BE2C (cell line): ENCODE data around the gene EIF4E2. TPM values are rescaled to one million over a fixed set of nuclear protein-coding genes. Genes with fewer than 3 reads are reported as not detected.

Experiments
- DNase-seq: peaks from one replicate; pipeline ENCODE4 v3.0.0-alpha.2; 2020
- H3K27me3 ChIP-seq: fragments of 250-450 bp; sonication (Bioruptor Pico); 2 replicates; pipeline ENCODE4 v1.5.1; 2020; ENCODE audit warnings: mild to moderate bottlenecking
- H3K36me3 ChIP-seq: fragments of 250-450 bp; sonication (Bioruptor Pico); 2 replicates; pipeline ENCODE4 v1.5.1; 2020; ENCODE audit warnings: mild to moderate bottlenecking
- H3K4me1 ChIP-seq: fragments of 250-450 bp; sonication (Bioruptor Pico); 2 replicates; pipeline ENCODE4 v1.5.1; 2020
- H3K4me3 ChIP-seq: 2 replicates; pipeline ENCODE4 v1.5.1; 2011; ENCODE audit warnings: low read depth, low read length
- H3K9me3 ChIP-seq: fragments of 250-450 bp; sonication (Bioruptor Pico); 2 replicates; pipeline ENCODE4 v1.5.1; 2020
- polyA plus RNA-seq: library from polyadenylated mRNA; unstranded; fragments of >200 nt; gene quantifications from one replicate; pipeline ENCODE4 v1.2.1, GENCODE V29; 2012; ENCODE audit warnings: low read depth, missing spikeins; ENCODE audit not compliant: insufficient read length, insufficient read depth
- TF ChIP-seq, protein P1 (sequence below): IDR thresholded peaks from 2 replicates; pipeline ENCODE4 v1.5.1; 2012; ENCODE audit warnings: mild to moderate bottlenecking, low read depth, low read length

The EIF4E2 gene, protein sequence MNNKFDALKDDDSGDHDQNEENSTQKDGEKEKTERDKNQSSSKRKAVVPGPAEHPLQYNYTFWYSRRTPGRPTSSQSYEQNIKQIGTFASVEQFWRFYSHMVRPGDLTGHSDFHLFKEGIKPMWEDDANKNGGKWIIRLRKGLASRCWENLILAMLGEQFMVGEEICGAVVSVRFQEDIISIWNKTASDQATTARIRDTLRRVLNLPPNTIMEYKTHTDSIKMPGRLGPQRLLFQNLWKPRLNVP
- 212 TPM for polyA plus RNA-seq

DNA sequence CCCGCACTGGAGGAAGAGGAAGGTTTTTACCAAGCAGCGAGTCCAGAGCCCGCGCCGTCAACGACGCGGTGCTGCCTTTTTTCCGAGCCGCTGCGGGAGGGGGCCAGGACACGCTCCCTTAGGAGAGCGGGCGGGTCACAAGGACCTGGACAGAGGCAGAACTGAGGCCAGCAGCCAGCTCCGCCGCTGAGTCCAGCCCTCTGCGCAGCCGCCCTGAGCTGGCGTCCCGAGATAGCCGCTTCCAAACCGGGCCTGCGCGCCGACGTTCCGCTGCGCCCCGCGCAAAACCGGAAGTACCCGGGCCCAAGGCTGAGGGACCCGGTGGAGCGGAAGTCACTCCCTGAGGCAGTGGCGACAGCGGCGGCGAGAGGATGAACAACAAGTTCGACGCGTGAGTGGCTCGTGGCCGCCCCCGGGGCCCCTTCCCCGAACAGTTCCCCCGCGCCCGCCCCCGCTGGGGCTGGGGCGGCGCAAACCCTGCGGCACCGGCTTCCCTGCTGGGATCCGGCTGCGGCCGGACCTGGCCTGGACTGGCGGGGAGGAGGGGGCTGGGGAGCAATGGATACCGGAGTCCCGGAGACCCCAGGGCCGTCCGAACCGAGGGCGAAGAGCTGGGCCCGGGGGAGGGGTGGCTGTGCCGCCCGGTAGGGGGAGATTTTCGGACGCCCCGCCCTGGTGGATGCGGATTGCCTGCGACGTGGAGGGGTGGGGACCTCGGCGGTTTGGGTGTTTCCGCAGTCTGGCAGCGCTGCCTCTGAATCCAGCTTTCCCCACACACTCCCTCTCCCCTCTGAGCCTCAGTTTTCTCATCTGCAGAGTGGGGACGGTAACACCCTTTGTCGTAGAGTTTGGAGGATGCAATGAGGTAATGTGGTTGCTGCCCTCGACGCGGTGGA, at the start of gene EIF4E2, which contains the start of gene TIGD1:
Gene EIF4E2 (plus strand): TSS at position 336 of the 896 bp plus-strand sequence. CDS start 36 bp downstream, at position 372.
Gene TIGD1 (minus strand): TSS at position 204 of the 896 bp plus-strand sequence. CDS start 675 bp downstream, outside the sequence.
- no peaks in the 10 kb centered on the region for H3K27me3 ChIP-seq
- H3K9me3 ChIP-seq, result no peaks in the 10 kb centered on the region
- no peaks in the 10 kb centered on the region for H3K4me1 ChIP-seq
- peak within 1 kb of the TSS; percentile 78 for H3K4me3 ChIP-seq
- H3K36me3 ChIP-seq, result peaks cover 27% of the 10 kb centered on the region
- TF ChIP-seq, protein P1, sequence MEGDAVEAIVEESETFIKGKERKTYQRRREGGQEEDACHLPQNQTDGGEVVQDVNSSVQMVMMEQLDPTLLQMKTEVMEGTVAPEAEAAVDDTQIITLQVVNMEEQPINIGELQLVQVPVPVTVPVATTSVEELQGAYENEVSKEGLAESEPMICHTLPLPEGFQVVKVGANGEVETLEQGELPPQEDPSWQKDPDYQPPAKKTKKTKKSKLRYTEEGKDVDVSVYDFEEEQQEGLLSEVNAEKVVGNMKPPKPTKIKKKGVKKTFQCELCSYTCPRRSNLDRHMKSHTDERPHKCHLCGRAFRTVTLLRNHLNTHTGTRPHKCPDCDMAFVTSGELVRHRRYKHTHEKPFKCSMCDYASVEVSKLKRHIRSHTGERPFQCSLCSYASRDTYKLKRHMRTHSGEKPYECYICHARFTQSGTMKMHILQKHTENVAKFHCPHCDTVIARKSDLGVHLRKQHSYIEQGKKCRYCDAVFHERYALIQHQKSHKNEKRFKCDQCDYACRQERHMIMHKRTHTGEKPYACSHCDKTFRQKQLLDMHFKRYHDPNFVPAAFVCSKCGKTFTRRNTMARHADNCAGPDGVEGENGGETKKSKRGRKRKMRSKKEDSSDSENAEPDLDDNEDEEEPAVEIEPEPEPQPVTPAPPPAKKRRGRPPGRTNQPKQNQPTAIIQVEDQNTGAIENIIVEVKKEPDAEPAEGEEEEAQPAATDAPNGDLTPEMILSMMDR, result peak; percentile 18
- peak; percentile 97 for DNase-seq

DNA sequence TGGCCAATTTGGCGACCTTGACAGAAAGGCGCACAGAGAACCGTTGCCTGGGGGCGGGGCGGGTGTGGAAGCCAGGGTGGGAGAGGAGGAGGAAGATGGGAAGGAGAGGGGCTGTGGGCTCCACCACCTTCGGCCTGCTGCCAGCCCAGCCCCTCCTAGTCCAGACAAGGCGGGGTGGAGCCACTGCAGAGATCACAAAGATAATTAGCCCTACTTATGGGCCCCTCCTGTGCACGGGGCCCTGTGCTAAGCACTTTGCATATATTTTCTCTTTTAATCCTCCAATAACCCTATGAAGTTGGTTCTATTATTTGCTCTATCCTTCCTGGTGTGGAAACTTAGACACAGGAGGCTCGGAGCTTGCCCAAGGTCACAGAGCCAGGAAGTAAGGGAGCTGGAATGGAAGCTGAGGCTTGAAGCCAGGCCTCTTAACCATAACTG, 49.1 kb upstream of the EIF4E2 start:
- Histone ChIP-seq H3K4me3 (no peak overlapping the region), H3K36me3 (no peaks in the 10 kb centered on the region), H3K4me1 (peaks cover 18% of the 10 kb centered on the region), H3K27me3 (no peaks in the 10 kb centered on the region), H3K9me3 (no peaks in the 10 kb centered on the region)
- TF ChIP-seq, protein P1, result no peak
- DNase-seq, result no peak

DNA sequence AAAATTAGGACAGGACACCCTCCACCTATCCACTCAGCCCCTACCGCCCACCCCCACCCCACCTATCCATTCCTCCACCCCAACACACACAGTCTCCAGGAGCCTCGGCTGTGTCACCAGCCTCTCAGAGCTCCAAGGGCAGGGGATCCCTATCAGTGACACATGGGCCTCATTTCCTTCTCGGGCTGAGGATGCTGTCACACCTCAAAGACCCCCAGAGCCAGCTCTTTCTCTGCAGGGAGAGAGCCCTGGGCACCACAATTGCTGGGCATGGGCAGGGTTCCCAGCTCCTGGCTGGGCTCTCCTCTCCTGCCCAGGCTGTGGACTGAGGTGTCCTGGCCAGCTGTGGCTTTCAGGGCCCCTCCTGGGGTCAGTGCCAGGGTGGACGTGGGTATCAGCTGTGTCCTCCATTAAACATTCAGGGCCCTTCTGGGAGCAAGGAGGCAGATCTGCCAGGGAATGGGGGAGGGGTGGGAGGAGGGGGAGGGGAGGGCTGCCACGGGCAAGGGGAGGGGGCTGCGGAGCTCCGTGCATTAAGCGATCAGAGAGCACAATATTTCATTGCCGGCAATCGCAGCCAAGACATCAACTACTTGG, 48.6 kb upstream of the EIF4E2 start:
- H3K4me1 ChIP-seq, result peaks cover 23% of the 10 kb centered on the region
- H3K36me3 ChIP-seq, result no peaks in the 10 kb centered on the region
- H3K27me3 ChIP-seq, result no peaks in the 10 kb centered on the region
- no peaks in the 10 kb centered on the region for H3K9me3 ChIP-seq
- TF ChIP-seq, protein P1, result no peak
- no peak overlapping the region for H3K4me3 ChIP-seq
- no peak for DNase-seq

DNA sequence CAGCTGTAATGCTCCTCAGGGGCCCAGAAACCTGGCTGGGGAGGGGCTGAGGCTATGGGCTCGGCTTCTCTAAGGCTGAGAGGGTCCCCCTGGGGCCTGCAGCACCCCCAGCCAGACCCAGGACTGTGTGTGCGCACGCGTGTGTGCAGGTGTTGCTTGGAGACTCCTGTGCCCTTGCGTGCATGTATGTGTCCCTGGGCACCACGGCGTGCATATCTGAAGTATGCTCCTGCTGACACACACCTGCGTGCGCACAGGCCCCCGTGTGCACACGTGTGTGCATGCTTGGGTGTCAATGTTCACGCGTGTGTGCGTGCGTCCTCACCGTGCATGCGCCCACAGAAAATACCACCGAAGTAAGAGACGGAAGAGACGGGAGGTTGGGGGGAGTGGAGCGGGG, 48.0 kb upstream of the EIF4E2 start:
- H3K9me3 ChIP-seq, result no peaks in the 10 kb centered on the region
- H3K36me3 ChIP-seq, result no peaks in the 10 kb centered on the region
- TF ChIP-seq, protein P1, result no peak
- H3K4me3 ChIP-seq, result no peak overlapping the region
- H3K27me3 ChIP-seq, result no peaks in the 10 kb centered on the region
- peaks cover 25% of the 10 kb centered on the region for H3K4me1 ChIP-seq
- DNase-seq, result no peak

DNA sequence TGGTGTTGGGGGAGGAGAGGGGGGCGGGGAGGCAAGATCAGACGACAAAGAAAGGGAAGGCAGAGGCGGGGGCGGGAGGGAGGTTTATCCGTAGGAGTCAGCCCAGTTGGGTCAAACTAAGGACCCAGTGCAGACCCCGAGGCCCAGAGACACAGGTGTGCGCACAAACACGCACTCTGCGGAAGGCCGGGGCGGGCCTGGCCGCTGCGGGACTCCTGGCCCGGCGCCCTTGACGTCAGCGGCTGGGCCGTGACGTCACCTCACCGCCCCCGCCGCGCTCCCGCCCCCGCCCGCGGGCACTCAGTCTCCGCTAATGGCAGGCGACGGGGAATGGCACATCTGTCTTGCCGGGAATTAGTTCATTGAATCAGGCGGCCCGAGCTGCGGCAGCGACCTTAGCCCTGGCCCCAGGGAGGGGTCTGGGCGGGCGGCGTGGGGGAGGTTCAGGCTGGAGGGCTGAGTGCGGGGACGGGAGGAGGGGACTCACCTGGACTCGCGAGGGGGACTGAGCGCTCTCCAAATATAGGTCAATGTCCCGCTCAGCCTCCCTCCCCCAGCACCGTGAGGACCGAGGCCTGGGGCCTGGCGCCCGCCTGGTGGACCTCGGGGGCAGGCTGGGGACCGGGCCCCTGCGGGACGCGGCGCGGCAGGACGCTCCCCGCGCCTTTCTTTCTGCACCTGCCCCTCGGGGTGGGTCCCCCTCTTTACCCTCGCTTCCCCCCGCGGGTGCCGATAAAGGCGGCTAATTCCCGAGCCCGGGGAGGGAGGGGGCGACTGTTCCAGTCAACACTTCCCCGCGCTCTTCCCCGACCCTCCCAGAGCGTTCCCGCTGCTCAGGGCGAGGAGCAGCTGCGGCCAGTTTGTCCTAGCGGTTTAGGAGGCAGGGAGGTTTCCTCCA, 47.3 kb upstream of the EIF4E2 start:
- Histone ChIP-seq H3K27me3 (no peaks in the 10 kb centered on the region), H3K4me1 (peaks cover 25% of the 10 kb centered on the region), H3K9me3 (no peaks in the 10 kb centered on the region), H3K4me3 (peak overlapping the region; percentile 51), H3K36me3 (no peaks in the 10 kb centered on the region)
- TF ChIP-seq, protein P1, result no peak
- DNase-seq, result peak; percentile 72
